ENCODE data around the gene TP53.

DNA sequence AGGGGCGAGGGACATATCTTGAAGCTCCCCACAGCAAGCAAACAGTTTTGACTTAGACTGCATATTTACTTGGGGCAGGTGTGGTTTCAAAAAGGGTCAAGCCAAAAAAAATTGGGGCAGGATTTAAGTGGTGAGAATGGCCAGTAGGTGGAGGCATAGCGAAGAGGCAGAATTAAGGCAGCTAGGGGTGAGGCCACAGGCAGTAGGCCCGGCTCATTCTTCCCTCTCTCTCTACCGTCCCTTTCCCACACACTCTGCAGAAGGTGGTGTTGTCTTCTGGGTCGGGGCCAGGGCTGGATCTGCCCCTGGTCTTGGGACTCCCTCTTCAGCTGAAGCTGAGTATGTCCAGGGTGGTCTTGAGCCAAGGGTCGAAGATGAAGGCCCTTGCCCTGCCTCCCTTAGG is 54.8 kb downstream of the TP53 start:
- TF ChIP-seq YY1 (IDR thresholded peaks at IDR 0.05; ENCODE audit: low read depth) (no peak), MXI1 (IDR thresholded peaks at IDR 0.05; ENCODE audit: low read depth, low read length) (no peak), RFX5 (IDR thresholded peaks at IDR 0.05; ENCODE audit: low read length) (no peak), JUND (IDR thresholded peaks at IDR 0.05) (no peak), POLR2AphosphoS5 (IDR thresholded peaks at IDR 0.05; ENCODE audit: low read depth, low read length) (no peak), TEAD4 (IDR thresholded peaks at IDR 0.05; ENCODE audit: borderline replicate concordance, insufficient read depth) (no peak), EZH2phosphoT487 (IDR thresholded peaks at IDR 0.05; ENCODE audit: borderline replicate concordance, low read depth) (no peak), TAF1 (IDR thresholded peaks at IDR 0.05; ENCODE audit: borderline replicate concordance, low read depth, low read length) (no peak), RXRA (IDR thresholded peaks at IDR 0.05; ENCODE audit: borderline replicate concordance, low read depth) (no peak)
- TF ChIP-seq, protein P1, sequence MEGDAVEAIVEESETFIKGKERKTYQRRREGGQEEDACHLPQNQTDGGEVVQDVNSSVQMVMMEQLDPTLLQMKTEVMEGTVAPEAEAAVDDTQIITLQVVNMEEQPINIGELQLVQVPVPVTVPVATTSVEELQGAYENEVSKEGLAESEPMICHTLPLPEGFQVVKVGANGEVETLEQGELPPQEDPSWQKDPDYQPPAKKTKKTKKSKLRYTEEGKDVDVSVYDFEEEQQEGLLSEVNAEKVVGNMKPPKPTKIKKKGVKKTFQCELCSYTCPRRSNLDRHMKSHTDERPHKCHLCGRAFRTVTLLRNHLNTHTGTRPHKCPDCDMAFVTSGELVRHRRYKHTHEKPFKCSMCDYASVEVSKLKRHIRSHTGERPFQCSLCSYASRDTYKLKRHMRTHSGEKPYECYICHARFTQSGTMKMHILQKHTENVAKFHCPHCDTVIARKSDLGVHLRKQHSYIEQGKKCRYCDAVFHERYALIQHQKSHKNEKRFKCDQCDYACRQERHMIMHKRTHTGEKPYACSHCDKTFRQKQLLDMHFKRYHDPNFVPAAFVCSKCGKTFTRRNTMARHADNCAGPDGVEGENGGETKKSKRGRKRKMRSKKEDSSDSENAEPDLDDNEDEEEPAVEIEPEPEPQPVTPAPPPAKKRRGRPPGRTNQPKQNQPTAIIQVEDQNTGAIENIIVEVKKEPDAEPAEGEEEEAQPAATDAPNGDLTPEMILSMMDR (IDR thresholded peaks at IDR 0.05) = peak; percentile 51
- TF ChIP-seq, protein P2, sequence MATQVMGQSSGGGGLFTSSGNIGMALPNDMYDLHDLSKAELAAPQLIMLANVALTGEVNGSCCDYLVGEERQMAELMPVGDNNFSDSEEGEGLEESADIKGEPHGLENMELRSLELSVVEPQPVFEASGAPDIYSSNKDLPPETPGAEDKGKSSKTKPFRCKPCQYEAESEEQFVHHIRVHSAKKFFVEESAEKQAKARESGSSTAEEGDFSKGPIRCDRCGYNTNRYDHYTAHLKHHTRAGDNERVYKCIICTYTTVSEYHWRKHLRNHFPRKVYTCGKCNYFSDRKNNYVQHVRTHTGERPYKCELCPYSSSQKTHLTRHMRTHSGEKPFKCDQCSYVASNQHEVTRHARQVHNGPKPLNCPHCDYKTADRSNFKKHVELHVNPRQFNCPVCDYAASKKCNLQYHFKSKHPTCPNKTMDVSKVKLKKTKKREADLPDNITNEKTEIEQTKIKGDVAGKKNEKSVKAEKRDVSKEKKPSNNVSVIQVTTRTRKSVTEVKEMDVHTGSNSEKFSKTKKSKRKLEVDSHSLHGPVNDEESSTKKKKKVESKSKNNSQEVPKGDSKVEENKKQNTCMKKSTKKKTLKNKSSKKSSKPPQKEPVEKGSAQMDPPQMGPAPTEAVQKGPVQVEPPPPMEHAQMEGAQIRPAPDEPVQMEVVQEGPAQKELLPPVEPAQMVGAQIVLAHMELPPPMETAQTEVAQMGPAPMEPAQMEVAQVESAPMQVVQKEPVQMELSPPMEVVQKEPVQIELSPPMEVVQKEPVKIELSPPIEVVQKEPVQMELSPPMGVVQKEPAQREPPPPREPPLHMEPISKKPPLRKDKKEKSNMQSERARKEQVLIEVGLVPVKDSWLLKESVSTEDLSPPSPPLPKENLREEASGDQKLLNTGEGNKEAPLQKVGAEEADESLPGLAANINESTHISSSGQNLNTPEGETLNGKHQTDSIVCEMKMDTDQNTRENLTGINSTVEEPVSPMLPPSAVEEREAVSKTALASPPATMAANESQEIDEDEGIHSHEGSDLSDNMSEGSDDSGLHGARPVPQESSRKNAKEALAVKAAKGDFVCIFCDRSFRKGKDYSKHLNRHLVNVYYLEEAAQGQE (IDR thresholded peaks at IDR 0.05; ENCODE audit: low read depth, low read length) = no peak
- TF ChIP-seq, protein P3, sequence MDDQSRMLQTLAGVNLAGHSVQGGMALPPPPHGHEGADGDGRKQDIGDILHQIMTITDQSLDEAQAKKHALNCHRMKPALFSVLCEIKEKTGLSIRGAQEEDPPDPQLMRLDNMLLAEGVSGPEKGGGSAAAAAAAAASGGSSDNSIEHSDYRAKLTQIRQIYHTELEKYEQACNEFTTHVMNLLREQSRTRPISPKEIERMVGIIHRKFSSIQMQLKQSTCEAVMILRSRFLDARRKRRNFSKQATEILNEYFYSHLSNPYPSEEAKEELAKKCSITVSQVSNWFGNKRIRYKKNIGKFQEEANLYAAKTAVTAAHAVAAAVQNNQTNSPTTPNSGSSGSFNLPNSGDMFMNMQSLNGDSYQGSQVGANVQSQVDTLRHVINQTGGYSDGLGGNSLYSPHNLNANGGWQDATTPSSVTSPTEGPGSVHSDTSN (IDR thresholded peaks at IDR 0.05) = no peak

Data from SK-N-SH (cell line).